GM23338 (cell line): ENCODE data around the gene CACNB2. TPM values are rescaled to one million over a fixed set of nuclear protein-coding genes. Genes with fewer than 3 reads are reported as not detected.

Experiments used
- ATAC-seq: fragments of 200-7000 bp; cut with Tn5 transposase; 3 replicates; pipeline ENCODE4 v1.9.1; 2020
- DNase-seq: peaks from one replicate; pipeline ENCODE4 v3.0.0-alpha.2; 2015; ENCODE audit warnings: low spot score
- H2AFZ ChIP-seq: fragments of 200-600 bp; sonication (generic); 2 replicates; pipeline ENCODE4 v1.8.0; 2016; ENCODE audit warnings: antibody characterized with exemption, mild to moderate bottlenecking, moderate library complexity
- H3F3A ChIP-seq: fragments of 200-600 bp; sonication (generic); replicated peaks from 2 replicates; pipeline ENCODE4 v1.8.0; 2017; ENCODE audit warnings: antibody characterized with exemption, mixed run types, low read depth
- H3K27ac ChIP-seq: fragments of 200-600 bp; sonication (generic); 2 replicates; pipeline ENCODE4 v1.6.1; 2016; ENCODE audit warnings: low read depth
- H3K27me3 ChIP-seq: fragments of 200-600 bp; sonication (generic); 2 replicates; pipeline ENCODE4 v1.8.0; 2016; ENCODE audit warnings: mild to moderate bottlenecking, mixed run types, moderate library complexity; ENCODE audit not compliant: insufficient read depth
- H3K36me3 ChIP-seq: fragments of 200-600 bp; sonication (generic); 2 replicates; pipeline ENCODE4 v1.8.0; 2016; ENCODE audit warnings: mild to moderate bottlenecking; ENCODE audit not compliant: insufficient read depth
- H3K4me1 ChIP-seq: fragments of 200-600 bp; sonication (generic); 2 replicates; pipeline ENCODE4 v1.8.0; 2016; ENCODE audit warnings: mild to moderate bottlenecking, moderate library complexity; ENCODE audit not compliant: insufficient read depth
- H3K4me2 ChIP-seq: fragments of 200-600 bp; sonication (generic); 2 replicates; pipeline ENCODE4 v1.7.1; 2017; ENCODE audit warnings: mixed run types
- H3K4me3 ChIP-seq: fragments of 200-600 bp; sonication (generic); 2 replicates; pipeline ENCODE4 v1.6.1; 2016; ENCODE audit warnings: mixed run types
- H3K79me2 ChIP-seq: fragments of 200-600 bp; sonication (generic); replicated peaks from 2 replicates; pipeline ENCODE4 v1.8.0; 2017; ENCODE audit warnings: mild to moderate bottlenecking; ENCODE audit not compliant: insufficient read depth
- H3K9me2 ChIP-seq: fragments of 200-600 bp; sonication (generic); 2 replicates; pipeline ENCODE4 v1.8.0; 2017; ENCODE audit not compliant: insufficient read depth
- H4K20me1 ChIP-seq: fragments of 200-600 bp; sonication (generic); replicated peaks from 2 replicates; pipeline ENCODE4 v1.8.0; 2017; ENCODE audit warnings: mild to moderate bottlenecking; ENCODE audit not compliant: insufficient read depth
- H3K27ac Mint-ChIP-seq: 2 replicates; pipeline ENCODE4 v1.8.0; 2020; ENCODE audit warnings: inconsistent platforms, mild to moderate bottlenecking, moderate library complexity, mixed read lengths
- H3K27me3 Mint-ChIP-seq: 3 replicates; pipeline ENCODE4 v1.8.0; 2022; ENCODE audit warnings: low read depth, mild to moderate bottlenecking, moderate library complexity, mixed read lengths, inconsistent platforms; ENCODE audit not compliant: insufficient read depth, poor library complexity
- H3K36me3 Mint-ChIP-seq: 3 replicates; pipeline ENCODE4 v1.8.0; 2021; ENCODE audit warnings: low read depth, mild to moderate bottlenecking, inconsistent platforms, moderate library complexity, mixed read lengths
- H3K4me1 Mint-ChIP-seq: 3 replicates; pipeline ENCODE4 v1.8.0; 2020; ENCODE audit warnings: mild to moderate bottlenecking, inconsistent platforms, mixed read lengths
- H3K4me3 Mint-ChIP-seq: 3 replicates; pipeline ENCODE4 v1.8.0; 2021; ENCODE audit warnings: moderate library complexity, mild to moderate bottlenecking, inconsistent platforms, mixed read lengths
- H3K9me3 Mint-ChIP-seq: 3 replicates; pipeline ENCODE4 v1.8.0; 2020; ENCODE audit warnings: moderate library complexity, mild to moderate bottlenecking, inconsistent platforms, mixed read lengths
- EZH2 ChIP-seq: fragments of 200-600 bp; sonication (generic); IDR thresholded peaks from one replicate; pipeline ENCODE4 v1.8.0; 2017; ENCODE audit warnings: antibody characterized with exemption, mild to moderate bottlenecking, low read depth; ENCODE audit not compliant: unreplicated experiment
- JUNB ChIP-seq: IDR thresholded peaks from one replicate; pipeline ENCODE4 v1.6.1; 2016; ENCODE audit warnings: antibody characterized with exemption; ENCODE audit not compliant: unreplicated experiment
- POLR2AphosphoS5 ChIP-seq: IDR thresholded peaks from 2 replicates; pipeline ENCODE4 v1.6.1; 2016; ENCODE audit warnings: antibody characterized with exemption, low read depth
- REST ChIP-seq: IDR thresholded peaks from one replicate; pipeline ENCODE4 v1.6.1; 2018; ENCODE audit warnings: antibody characterized with exemption; ENCODE audit not compliant: unreplicated experiment
- STAT1 ChIP-seq: IDR thresholded peaks from one replicate; pipeline ENCODE4 v1.6.1; 2016; ENCODE audit warnings: antibody characterized with exemption; ENCODE audit not compliant: unreplicated experiment
- ZNF114 ChIP-seq: fragments of 250-450 bp; sonication (Bioruptor Pico); IDR thresholded peaks from 2 replicates; pipeline ENCODE4 v1.5.0; 2020; ENCODE audit warnings: mild to moderate bottlenecking, moderate library complexity
- ZNF462 ChIP-seq: fragments of 250-450 bp; sonication (Bioruptor Pico); IDR thresholded peaks from 2 replicates; pipeline ENCODE4 v1.5.0; 2020; ENCODE audit warnings: mild to moderate bottlenecking, moderate library complexity
- polyA plus RNA-seq: library from polyadenylated mRNA; unstranded; fragments of >200 nt; fragmentation: Nextera tagmentation; extraction: Ambion mirVana; gene quantifications from 2 replicates; pipeline ENCODE4 v1.2.1, GENCODE V29; 2016
- total RNA-seq: library from RNA; depleted of rRNA; stranded (reverse); fragments of >200 nt; shearing (Covaris generic); gene quantifications from 2 replicates; pipeline ENCODE4 v1.2.3, GENCODE V29; 2014

CACNB2 gene
- total and polyA plus RNA-seq, 2 experiments from 2014 or later = 5.0 to 5.9 TPM

- TF ChIP-seq ZNF462 (CRISPR knock-in tag) (no peak), POLR2AphosphoS5 (no peak), STAT1 (no peak), EZH2 (no peak), ZNF114 (no peak)
These were observed 78.9 kb downstream of the CACNB2 start (continued) for GRCh38 chr10:18219146-18219545.

- Histone ChIP-seq H3K79me2 (no peaks in the 10 kb centered on the region), H3K27me3 (no peaks in the 10 kb centered on the region), H3K4me2 (no peak overlapping the region), H2AFZ (no peak overlapping the region), H3K27ac (no peak overlapping the region), H3F3A (no peaks in the 10 kb centered on the region), H3K4me3 (no peak overlapping the region), H3K4me1 (no peaks in the 10 kb centered on the region), H3K36me3 (no peaks in the 10 kb centered on the region), H3K9me2 (no peaks in the 10 kb centered on the region), H4K20me1 (no peaks in the 10 kb centered on the region)
- Mint-ChIP-seq H3K27me3 (peaks cover 1% of the 10 kb centered on the region), H3K27ac (no peak overlapping the region), H3K36me3 (no peaks in the 10 kb centered on the region), H3K9me3 (no peaks in the 10 kb centered on the region), H3K4me1 (peaks cover 4% of the 10 kb centered on the region; the same call in 2 of the 3 replicates), H3K4me3 (no peak overlapping the region)
- ATAC-seq (no peak), DNase-seq (no peak)
- TF ChIP-seq REST (no peak), JUNB (no peak), ZNF462 (CRISPR knock-in tag) (no peak)
These were observed 80.9 kb downstream of the CACNB2 start for GRCh38 chr10:18221123-18221522.
